PC-3 (cell line): ENCODE data around the gene HRH3.

Source experiments
- EZH2 ChIP-seq: fragments of 300-600 bp; sonication (generic); IDR thresholded peaks from one replicate; pipeline ENCODE4 v1.6.1; 2017; ENCODE audit warnings: antibody characterized with exemption, mild to moderate bottlenecking, low read length; ENCODE audit not compliant: unreplicated experiment
- TF ChIP-seq, protein P1 (sequence below): fragments of 300-600 bp; sonication (generic); conservative IDR thresholded peaks from 2 replicates; pipeline ENCODE4 v1.5.1; 2017; ENCODE audit warnings: antibody characterized with exemption, low read depth, mild to moderate bottlenecking, low read length

DNA sequence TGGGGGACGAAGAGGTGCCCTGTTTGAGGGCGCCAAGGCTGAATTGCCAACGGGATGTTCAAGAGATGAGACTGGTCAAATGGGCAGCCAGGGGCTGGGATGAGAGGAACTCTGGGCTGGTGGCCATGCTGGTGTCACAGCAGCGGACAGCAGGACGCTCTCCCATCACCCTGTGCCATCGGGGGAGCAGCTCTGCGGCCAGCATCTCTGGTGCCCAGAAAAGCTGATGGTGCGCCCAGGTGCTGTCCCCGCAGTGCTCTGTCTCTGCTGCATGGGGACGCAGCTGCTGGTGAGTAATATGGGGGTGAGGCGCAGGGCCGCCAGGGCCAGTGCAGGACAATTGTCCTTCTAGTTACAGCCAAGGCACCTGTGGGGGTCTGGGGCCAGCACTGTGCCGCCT is 4.9 kb upstream of the HRH3 start:
- TF ChIP-seq, protein P1, sequence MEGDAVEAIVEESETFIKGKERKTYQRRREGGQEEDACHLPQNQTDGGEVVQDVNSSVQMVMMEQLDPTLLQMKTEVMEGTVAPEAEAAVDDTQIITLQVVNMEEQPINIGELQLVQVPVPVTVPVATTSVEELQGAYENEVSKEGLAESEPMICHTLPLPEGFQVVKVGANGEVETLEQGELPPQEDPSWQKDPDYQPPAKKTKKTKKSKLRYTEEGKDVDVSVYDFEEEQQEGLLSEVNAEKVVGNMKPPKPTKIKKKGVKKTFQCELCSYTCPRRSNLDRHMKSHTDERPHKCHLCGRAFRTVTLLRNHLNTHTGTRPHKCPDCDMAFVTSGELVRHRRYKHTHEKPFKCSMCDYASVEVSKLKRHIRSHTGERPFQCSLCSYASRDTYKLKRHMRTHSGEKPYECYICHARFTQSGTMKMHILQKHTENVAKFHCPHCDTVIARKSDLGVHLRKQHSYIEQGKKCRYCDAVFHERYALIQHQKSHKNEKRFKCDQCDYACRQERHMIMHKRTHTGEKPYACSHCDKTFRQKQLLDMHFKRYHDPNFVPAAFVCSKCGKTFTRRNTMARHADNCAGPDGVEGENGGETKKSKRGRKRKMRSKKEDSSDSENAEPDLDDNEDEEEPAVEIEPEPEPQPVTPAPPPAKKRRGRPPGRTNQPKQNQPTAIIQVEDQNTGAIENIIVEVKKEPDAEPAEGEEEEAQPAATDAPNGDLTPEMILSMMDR: no peak
- TF ChIP-seq EZH2: no peak
